HCT116 (cell line): Measurements from ENCODE around the gene CRCP. TPM values are rescaled to one million over a fixed set of nuclear protein-coding genes. Genes with fewer than 3 reads are reported as not detected.

ENCODE experiments used
- ATAC-seq: fragments of 200-7000 bp; cut with Tn5 transposase; 2 replicates; pipeline ENCODE4 v1.9.1; 2020; ENCODE audit warnings: mild to moderate bottlenecking, moderate library complexity
- BruUV-seq: library from RNA; stranded (reverse); fragments of 400-500 nt; replicated peaks from 2 replicates; lab custom pipeline; 2021; lab: Mats Ljungman, UMichigan
- CTCF ChIA-PET: fragments of 300-600 bp; sonication (Branson Sonifier 250); formaldehyde crosslinking; loops from one replicate; lab custom pipeline; 2021; ENCODE audit warnings: antibody characterized with exemption; lab: Charles Lee
- POLR2A ChIA-PET: fragments of 300-600, 350-600 bp; sonication (Branson Sonifier 250); formaldehyde crosslinking; loops from one replicate; lab custom pipeline; 2021; ENCODE audit warnings: antibody characterized with exemption; lab: Charles Lee
- RAD21 ChIA-PET, 2 experiments: fragments of 300-600 bp; sonication (Branson Sonifier 250); formaldehyde crosslinking; loops; one replicate each; lab custom pipeline; 2023; ENCODE audit warnings: low total read pairs in 2 of 2; ENCODE audit not compliant: uncharacterized antibody in 2 of 2, unreplicated experiment in 2 of 2, low non-redundant PET in 1 of 2; lab: Charles Lee
- DNase-seq: peaks from one replicate; pipeline ENCODE4 v3.0.0-alpha.2; 2010; ENCODE audit warnings: low read depth, low spot score
- H2AFZ ChIP-seq: fragments of 200-600 bp; shearing (Covaris generic), sonication (generic); 2 replicates; pipeline ENCODE4 v1.6.1; 2017; ENCODE audit warnings: low read depth, mixed run types, mixed read lengths, antibody characterized with exemption, low read length; ENCODE audit not compliant: poor library complexity, severe bottlenecking
- H3K27ac ChIP-seq: 2 replicates; pipeline ENCODE4 v1.5.1; 2012; ENCODE audit warnings: low read depth, low read length
- H3K27me3 ChIP-seq: fragments of 200-600 bp; sonication (generic); 2 replicates; pipeline ENCODE4 v1.6.1; 2016; ENCODE audit warnings: mixed run types, low read length, mixed read lengths; ENCODE audit not compliant: insufficient read depth
- H3K36me3 ChIP-seq, 2 experiments: fragments of 200-500 bp in 1 of 2; fragments of 200-600 bp in 1 of 2; sonication (Bioruptor generic) in 1 of 2; sonication (generic) in 1 of 2; 2 replicates each; pipeline versions ENCODE4 v1.5.1 to v1.6.1; 2014 to 2016; ENCODE audit warnings: low read length in 2 of 2, inconsistent platforms in 1 of 2, mixed read lengths in 1 of 2, mixed run types in 1 of 2; ENCODE audit not compliant: insufficient read depth in 2 of 2, control insufficient read depth in 1 of 2
- H3K4me1 ChIP-seq, 2 experiments: fragments of 200-600 bp in 1 of 2; sonication (generic) in 1 of 2; 2 replicates each; pipeline versions ENCODE4 v1.5.1 to v1.6.1; 2012 to 2017; ENCODE audit warnings: low read length in 2 of 2, inconsistent platforms in 1 of 2, mild to moderate bottlenecking in 1 of 2, mixed read lengths in 1 of 2, mixed run types in 1 of 2, moderate library complexity in 1 of 2; ENCODE audit not compliant: insufficient read depth in 2 of 2, control insufficient read depth in 1 of 2
- H3K4me2 ChIP-seq: fragments of 200-600 bp; sonication (generic); 2 replicates; pipeline ENCODE4 v1.6.1; 2017; ENCODE audit warnings: mixed run types, low read length, mixed read lengths
- H3K4me3 ChIP-seq, 2 experiments: fragments of 200-600 bp in 1 of 2; sonication (generic) in 1 of 2; replicated peaks in 1 of 2; 2 replicates each; pipeline ENCODE4 v1.5.1; 2011 to 2016; ENCODE audit warnings: low read length in 2 of 2, control low read depth in 1 of 2, low read depth in 1 of 2, mild to moderate bottlenecking in 1 of 2, mixed read lengths in 1 of 2, mixed run types in 1 of 2
- H3K79me2 ChIP-seq: fragments of 200-600 bp; sonication (generic); 2 replicates; pipeline ENCODE4 v1.6.1; 2017; ENCODE audit warnings: mild to moderate bottlenecking, mixed run types, low read length, moderate library complexity, mixed read lengths; ENCODE audit not compliant: insufficient read depth
- H3K9ac ChIP-seq: fragments of 200-600 bp; sonication (generic); 2 replicates; pipeline ENCODE4 v1.6.1; 2016; ENCODE audit warnings: low read length, mixed read lengths
- H3K9me2 ChIP-seq: fragments of 200-600 bp; sonication (generic), shearing (Covaris generic); 2 replicates; pipeline ENCODE4 v1.6.1; 2017; ENCODE audit warnings: mixed run types, mild to moderate bottlenecking, moderate library complexity; ENCODE audit not compliant: insufficient read depth
- H3K9me3 ChIP-seq, 2 experiments: fragments of 200-500 bp in 1 of 2; fragments of 200-600 bp in 1 of 2; sonication (Bioruptor generic) in 1 of 2; sonication (generic) in 1 of 2; 2 replicates each; pipeline ENCODE4 v1.6.1; 2014 to 2017; ENCODE audit warnings: low read length in 2 of 2, mixed read lengths in 2 of 2, inconsistent platforms in 1 of 2, low read depth in 1 of 2, mild to moderate bottlenecking in 1 of 2, mixed run types in 1 of 2, moderate library complexity in 1 of 2; ENCODE audit not compliant: control insufficient read depth in 1 of 2, insufficient read depth in 1 of 2
- H4K20me1 ChIP-seq: fragments of 200-600 bp; sonication (generic), shearing (Covaris generic); 2 replicates; pipeline ENCODE4 v1.6.1; 2017; ENCODE audit warnings: mixed run types, mild to moderate bottlenecking, moderate library complexity; ENCODE audit not compliant: insufficient read depth
- CBX3 ChIP-seq: IDR thresholded peaks from 2 replicates; pipeline ENCODE4 v1.6.1; 2012; ENCODE audit warnings: low read depth
- CEBPB ChIP-seq: IDR thresholded peaks from 2 replicates; pipeline ENCODE4 v1.6.1; 2012; ENCODE audit warnings: low read depth
- EGR1 ChIP-seq: IDR thresholded peaks from 2 replicates; pipeline ENCODE4 v1.6.1; 2012; ENCODE audit warnings: low read depth
- EZH2 ChIP-seq: fragments of 200-600 bp; sonication (generic); IDR thresholded peaks from 2 replicates; pipeline ENCODE4 v1.6.1; 2017; ENCODE audit warnings: antibody characterized with exemption, mixed run types
- EZH2phosphoT487 ChIP-seq: fragments of 200-600 bp; IDR thresholded peaks from 2 replicates; pipeline ENCODE4 v1.6.1; 2018; ENCODE audit warnings: antibody characterized with exemption, borderline replicate concordance
- FOSL1 ChIP-seq: IDR thresholded peaks from 2 replicates; pipeline ENCODE4 v1.6.1; 2012; ENCODE audit warnings: low read depth
- POLR2AphosphoS5 ChIP-seq: IDR thresholded peaks from 2 replicates; pipeline ENCODE4 v1.6.1; 2011; ENCODE audit warnings: mild to moderate bottlenecking, low read depth, low read length, moderate library complexity
- RAD21 ChIP-seq: IDR thresholded peaks from 2 replicates; pipeline ENCODE4 v1.6.1; 2012; ENCODE audit warnings: low read depth, mild to moderate bottlenecking
- SRF ChIP-seq: IDR thresholded peaks from 2 replicates; pipeline ENCODE4 v1.6.1; 2012; ENCODE audit warnings: low read depth
- TCF7L2 ChIP-seq: IDR thresholded peaks from 2 replicates; pipeline ENCODE4 v1.7.0; 2011; ENCODE audit warnings: borderline replicate concordance, inconsistent platforms; ENCODE audit not compliant: insufficient read depth, insufficient read length; ENCODE audit errors: extremely low read depth
- intact Hi-C: fragments of 100-400 bp; cut with micrococcal nuclease; formaldehyde crosslinking; loops from 2 replicates; pipeline ENCODE4 v1.10.0; 2022
- total RNA-seq: library from RNA; stranded (reverse); gene quantifications from one replicate; pipeline ENCODE4 v1.2.1, GENCODE V29; 2021; ENCODE audit not compliant: unreplicated experiment
- TF ChIP-seq, protein P1 (sequence below): IDR thresholded peaks from 2 replicates; pipeline ENCODE4 v1.6.1; 2012; ENCODE audit warnings: low read depth
- TF ChIP-seq, protein P2 (sequence below): IDR thresholded peaks from 2 replicates; pipeline ENCODE4 v1.6.1; 2012
- TF ChIP-seq, protein P3 (sequence below), 3 experiments: fragments of 200-600 bp in 1 of 3; sonication (generic) in 1 of 3; IDR thresholded peaks in 2 of 3; conservative IDR thresholded peaks in 1 of 3; 2 replicates each; pipeline ENCODE4 v1.5.1; 2012 to 2017; ENCODE audit warnings: low read depth in 2 of 3, low read length in 2 of 3, antibody characterized with exemption in 1 of 3, borderline replicate concordance in 1 of 3, control low read depth in 1 of 3, mild to moderate bottlenecking in 1 of 3, mixed read lengths in 1 of 3, mixed run types in 1 of 3, moderate library complexity in 1 of 3; ENCODE audit not compliant: insufficient read depth in 1 of 3

The CRCP gene
- total RNA-seq, 1 experiment from 2014 or later = 28.4 TPM

DNA sequence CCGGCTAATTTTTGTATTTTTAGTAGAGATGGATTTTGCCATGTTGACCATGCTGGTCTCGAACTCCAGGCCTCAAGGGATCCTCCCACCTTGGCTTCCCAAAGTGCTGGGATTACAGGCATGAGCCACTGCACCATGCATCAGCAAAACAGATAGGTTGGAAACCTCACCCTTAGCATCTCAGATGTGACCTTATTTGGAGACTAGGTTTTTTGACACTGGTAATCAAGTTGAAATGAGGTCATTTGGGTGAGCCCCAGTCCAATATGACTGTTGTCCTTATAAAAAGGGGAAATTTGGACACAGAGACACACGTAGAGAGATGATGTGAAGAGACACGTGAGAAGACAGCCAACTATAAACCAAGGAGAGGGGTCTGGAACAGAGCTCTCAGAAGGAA lies 48.0 kb downstream of the CRCP start:
- H2AFZ ChIP-seq = no peak overlapping the region
- no peaks in the 10 kb centered on the region for H4K20me1 ChIP-seq
- no peak overlapping the region for H3K9ac ChIP-seq
- H3K4me1 ChIP-seq = no peaks in the 10 kb centered on the region
- H3K9me3 ChIP-seq = no peaks in the 10 kb centered on the region
- no peaks in the 10 kb centered on the region for H3K27me3 ChIP-seq
- ChIA-PET RAD21 (no interaction called here), POLR2A (interaction anchor here (0.7 kb wide), 1 partner anchor 119 kb away, joined by 4 read pairs; no protein-coding TSS in a partner anchor), CTCF (no interaction called here)
- no peak overlapping the region for H3K4me2 ChIP-seq
- H3K9me2 ChIP-seq = no peaks in the 10 kb centered on the region
- no peak overlapping the region for H3K27ac ChIP-seq
- intact Hi-C loops = no loop called here
- no TSS peak for BruUV-seq
- ATAC-seq (no peak), DNase-seq (no peak)
- TF ChIP-seq EZH2phosphoT487 (no peak), EGR1 (no peak), CBX3 (no peak), EZH2 (no peak), CEBPB (no peak), SRF (no peak), TCF7L2 (no peak), POLR2AphosphoS5 (no peak), RAD21 (no peak), FOSL1 (no peak)
- TF ChIP-seq, protein P1, sequence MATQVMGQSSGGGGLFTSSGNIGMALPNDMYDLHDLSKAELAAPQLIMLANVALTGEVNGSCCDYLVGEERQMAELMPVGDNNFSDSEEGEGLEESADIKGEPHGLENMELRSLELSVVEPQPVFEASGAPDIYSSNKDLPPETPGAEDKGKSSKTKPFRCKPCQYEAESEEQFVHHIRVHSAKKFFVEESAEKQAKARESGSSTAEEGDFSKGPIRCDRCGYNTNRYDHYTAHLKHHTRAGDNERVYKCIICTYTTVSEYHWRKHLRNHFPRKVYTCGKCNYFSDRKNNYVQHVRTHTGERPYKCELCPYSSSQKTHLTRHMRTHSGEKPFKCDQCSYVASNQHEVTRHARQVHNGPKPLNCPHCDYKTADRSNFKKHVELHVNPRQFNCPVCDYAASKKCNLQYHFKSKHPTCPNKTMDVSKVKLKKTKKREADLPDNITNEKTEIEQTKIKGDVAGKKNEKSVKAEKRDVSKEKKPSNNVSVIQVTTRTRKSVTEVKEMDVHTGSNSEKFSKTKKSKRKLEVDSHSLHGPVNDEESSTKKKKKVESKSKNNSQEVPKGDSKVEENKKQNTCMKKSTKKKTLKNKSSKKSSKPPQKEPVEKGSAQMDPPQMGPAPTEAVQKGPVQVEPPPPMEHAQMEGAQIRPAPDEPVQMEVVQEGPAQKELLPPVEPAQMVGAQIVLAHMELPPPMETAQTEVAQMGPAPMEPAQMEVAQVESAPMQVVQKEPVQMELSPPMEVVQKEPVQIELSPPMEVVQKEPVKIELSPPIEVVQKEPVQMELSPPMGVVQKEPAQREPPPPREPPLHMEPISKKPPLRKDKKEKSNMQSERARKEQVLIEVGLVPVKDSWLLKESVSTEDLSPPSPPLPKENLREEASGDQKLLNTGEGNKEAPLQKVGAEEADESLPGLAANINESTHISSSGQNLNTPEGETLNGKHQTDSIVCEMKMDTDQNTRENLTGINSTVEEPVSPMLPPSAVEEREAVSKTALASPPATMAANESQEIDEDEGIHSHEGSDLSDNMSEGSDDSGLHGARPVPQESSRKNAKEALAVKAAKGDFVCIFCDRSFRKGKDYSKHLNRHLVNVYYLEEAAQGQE = no peak
- TF ChIP-seq, protein P2, sequence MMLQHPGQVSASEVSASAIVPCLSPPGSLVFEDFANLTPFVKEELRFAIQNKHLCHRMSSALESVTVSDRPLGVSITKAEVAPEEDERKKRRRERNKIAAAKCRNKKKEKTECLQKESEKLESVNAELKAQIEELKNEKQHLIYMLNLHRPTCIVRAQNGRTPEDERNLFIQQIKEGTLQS = no peak
- TF ChIP-seq, protein P3, sequence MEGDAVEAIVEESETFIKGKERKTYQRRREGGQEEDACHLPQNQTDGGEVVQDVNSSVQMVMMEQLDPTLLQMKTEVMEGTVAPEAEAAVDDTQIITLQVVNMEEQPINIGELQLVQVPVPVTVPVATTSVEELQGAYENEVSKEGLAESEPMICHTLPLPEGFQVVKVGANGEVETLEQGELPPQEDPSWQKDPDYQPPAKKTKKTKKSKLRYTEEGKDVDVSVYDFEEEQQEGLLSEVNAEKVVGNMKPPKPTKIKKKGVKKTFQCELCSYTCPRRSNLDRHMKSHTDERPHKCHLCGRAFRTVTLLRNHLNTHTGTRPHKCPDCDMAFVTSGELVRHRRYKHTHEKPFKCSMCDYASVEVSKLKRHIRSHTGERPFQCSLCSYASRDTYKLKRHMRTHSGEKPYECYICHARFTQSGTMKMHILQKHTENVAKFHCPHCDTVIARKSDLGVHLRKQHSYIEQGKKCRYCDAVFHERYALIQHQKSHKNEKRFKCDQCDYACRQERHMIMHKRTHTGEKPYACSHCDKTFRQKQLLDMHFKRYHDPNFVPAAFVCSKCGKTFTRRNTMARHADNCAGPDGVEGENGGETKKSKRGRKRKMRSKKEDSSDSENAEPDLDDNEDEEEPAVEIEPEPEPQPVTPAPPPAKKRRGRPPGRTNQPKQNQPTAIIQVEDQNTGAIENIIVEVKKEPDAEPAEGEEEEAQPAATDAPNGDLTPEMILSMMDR (IDR thresholded peaks at IDR 0.05 in 2 of 3, conservative IDR thresholded peaks at IDR 0.05 in 1 of 3; ENCODE audit: borderline replicate concordance in 1 of 3, insufficient read depth in 1 of 3, low read depth in 2 of 3, low read length in 2 of 3) = no peak
- no peak overlapping the region for H3K4me3 ChIP-seq
- H3K79me2 ChIP-seq = no peaks in the 10 kb centered on the region
- H3K36me3 ChIP-seq = peaks cover 3 to 7% of the 10 kb centered on the region in 2 experiments; a peak in 3 of 4 replicates
